Testis (tissue), 5 donors: ENCODE results near the gene CDH20. TPM values are rescaled to one million over a fixed set of nuclear protein-coding genes. Genes with fewer than 3 reads are reported as not detected.
A peak's percentile ranks its signal among the peaks of the same experiment; 100 is the strongest.

Experiments
- DNase-seq: peaks from one replicate; pipeline ENCODE4 v3.0.0-alpha.2; 2019
- H3K27ac ChIP-seq, 2 donors: fragments of 200-600 bp; sonication (generic); one replicate each; pipeline ENCODE4 v1.5.1; 2019
- H3K27me3 ChIP-seq: fragments of 200-600 bp; sonication (generic); one replicate; pipeline ENCODE4 v1.5.1; 2019
- H3K36me3 ChIP-seq: fragments of 200-600 bp; sonication (generic); one replicate; pipeline ENCODE4 v1.5.1; 2017; ENCODE audit warnings: low read depth; ENCODE audit errors: missing control alignments
- H3K4me1 ChIP-seq: fragments of 200-600 bp; sonication (generic); one replicate; pipeline ENCODE4 v1.5.1; 2019
- H3K4me3 ChIP-seq, 2 donors: fragments of 200-600 bp; sonication (generic); one replicate each; pipeline ENCODE4 v1.5.1; 2017 to 2019
- H3K9me3 ChIP-seq: fragments of 200-600 bp; sonication (generic); one replicate; pipeline ENCODE4 v1.5.1; 2017
- CTCF ChIP-seq, 3 experiments: fragments of 450-650 bp in 2 of 3; fragments of 200-600 bp in 1 of 3; sonication (generic) in 1 of 3; IDR thresholded peaks; one replicate each; pipeline ENCODE4 v1.5.1; 2016 to 2019; ENCODE audit warnings: antibody characterized with exemption in 3 of 3, mild to moderate bottlenecking in 2 of 3, moderate library complexity in 1 of 3
- POLR2A ChIP-seq: fragments of 450-650 bp; IDR thresholded peaks from one replicate; pipeline ENCODE4 v1.6.1; 2017; ENCODE audit warnings: antibody characterized with exemption, mild to moderate bottlenecking, moderate library complexity
- WGBS, 2 donors: methylation state at CpG; one replicate each; pipeline ENCODE4 v1.1.5; 2018; 5-methylcytosine and 5-hydroxymethylcytosine counted together
- intact Hi-C: fragments of 100-400 bp; cut with DNase I; formaldehyde crosslinking; loops from one replicate; pipeline ENCODE4 v1.15.1; 2023; ENCODE audit warnings: low total_unique reads
- long read RNA-seq, 2 donors: transcript quantifications; one replicate each; lab custom pipeline, GENCODE V29; 2026
- polyA plus RNA-seq: library from polyadenylated mRNA; stranded (reverse); fragments of 350-450 nt; fragmentation: Illumina TruSeq; extraction: RNeasy Lipid Tissue Mini Kit (QIAGEN cat#74804); gene quantifications from one replicate; pipeline ENCODE4 v1.2.3, GENCODE V29; 2014; ENCODE audit warnings: low read depth, low replicate concordance; ENCODE audit not compliant: insufficient read depth
- total RNA-seq, 2 donors: library from RNA; depleted of rRNA; stranded (reverse); fragments of >200 nt; gene quantifications; one replicate each; pipeline ENCODE4 v1.2.3, GENCODE V29; 2016

CDH20 gene
- total RNA-seq (under 1 TPM; 0.16 to 0.37 TPM), polyA plus RNA-seq (0.88 TPM)
- long read RNA-seq, donor 1 = 0 reads
- long read RNA-seq, donor 2 = 0 reads

- H3K36me3 ChIP-seq = no peaks in the 10 kb centered on the region
- H3K27ac ChIP-seq = no peak within 1 kb of the TSS
- no peaks in the 10 kb centered on the region for H3K27me3 ChIP-seq
- no peak for DNase-seq
- H3K4me1 ChIP-seq = peaks cover 20% of the 10 kb centered on the region
- 3 to 6% methylated on average over 3 to 29 of the region's 32 CpGs for WGBS, 2 donors
- no peaks in the 10 kb centered on the region for H3K9me3 ChIP-seq
- H3K4me3 ChIP-seq = peak within 1 kb of the TSS; percentile 35 to 40
- TF ChIP-seq CTCF (IDR thresholded peaks at IDR 0.05) = no peak
- TF ChIP-seq POLR2A = no peak
- intact Hi-C loops = no loop called here
Measured at GRCh38 chr18:61333271-61333745, at the start of gene CDH20. TSS of gene CDH20 (plus strand) at chr18:61333430.

DNA sequence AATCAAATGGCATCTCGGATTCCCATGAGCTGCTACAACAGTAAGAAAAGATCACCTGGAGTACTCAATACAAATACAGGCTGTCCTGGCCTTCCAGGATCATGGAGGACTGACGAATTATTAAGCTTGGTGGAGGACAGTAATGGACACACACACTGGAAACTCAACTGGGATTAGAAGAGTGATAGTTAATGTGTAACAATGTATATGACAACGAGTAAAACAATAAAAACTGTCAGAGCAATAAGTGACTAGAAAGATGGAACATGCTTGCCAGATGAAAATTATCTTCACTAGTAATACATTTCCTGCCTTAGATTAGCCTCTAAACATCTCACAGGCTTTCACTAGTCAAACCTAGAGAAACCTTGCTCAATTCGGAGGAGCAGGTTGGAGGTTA, 49.2 kb upstream of the CDH20 start:
- H3K27me3 ChIP-seq = no peaks in the 10 kb centered on the region
- H3K4me1 ChIP-seq = no peaks in the 10 kb centered on the region
- DNase-seq = no peak
- TF ChIP-seq POLR2A (no peak), CTCF (IDR thresholded peaks at IDR 0.05) (no peak)
- no peaks in the 10 kb centered on the region for H3K9me3 ChIP-seq
- intact Hi-C loops = no loop called here
- no peak overlapping the region for H3K27ac ChIP-seq
- 72 to 79% methylated on average over 4 of the region's 4 CpGs for WGBS, 2 donors
- no peaks in the 10 kb centered on the region for H3K36me3 ChIP-seq
- H3K4me3 ChIP-seq = no peak overlapping the region

DNA sequence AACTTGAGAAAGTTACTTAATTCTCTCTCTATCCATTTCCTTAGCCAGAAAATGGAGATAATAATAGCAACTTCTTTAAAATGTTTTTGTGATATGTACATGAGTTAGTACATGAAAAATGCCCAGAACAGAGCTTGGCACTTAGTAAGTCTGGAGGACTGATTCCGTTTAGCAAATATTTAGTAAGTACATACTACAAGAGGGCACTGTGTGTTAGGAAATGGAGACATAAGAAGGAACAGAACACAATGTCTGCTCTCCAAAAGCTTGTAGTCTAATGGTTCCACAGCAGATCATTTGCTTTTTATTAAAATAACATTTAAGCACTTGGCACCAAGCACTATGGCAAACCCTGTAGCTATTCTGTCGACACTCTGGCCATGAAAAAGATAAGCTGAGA, 47.5 kb upstream of the CDH20 start:
- Histone ChIP-seq H3K4me3 (no peak overlapping the region), H3K4me1 (no peaks in the 10 kb centered on the region), H3K27me3 (no peaks in the 10 kb centered on the region), H3K36me3 (no peaks in the 10 kb centered on the region), H3K9me3 (no peaks in the 10 kb centered on the region), H3K27ac (no peak overlapping the region)
- no peak for DNase-seq
- intact Hi-C loops = no loop called here
- no peak for TF ChIP-seq CTCF (IDR thresholded peaks at IDR 0.05)
- no peak for TF ChIP-seq POLR2A
- 54 to 71% methylated on average over 2 of the region's 2 CpGs for WGBS, 2 donors

DNA sequence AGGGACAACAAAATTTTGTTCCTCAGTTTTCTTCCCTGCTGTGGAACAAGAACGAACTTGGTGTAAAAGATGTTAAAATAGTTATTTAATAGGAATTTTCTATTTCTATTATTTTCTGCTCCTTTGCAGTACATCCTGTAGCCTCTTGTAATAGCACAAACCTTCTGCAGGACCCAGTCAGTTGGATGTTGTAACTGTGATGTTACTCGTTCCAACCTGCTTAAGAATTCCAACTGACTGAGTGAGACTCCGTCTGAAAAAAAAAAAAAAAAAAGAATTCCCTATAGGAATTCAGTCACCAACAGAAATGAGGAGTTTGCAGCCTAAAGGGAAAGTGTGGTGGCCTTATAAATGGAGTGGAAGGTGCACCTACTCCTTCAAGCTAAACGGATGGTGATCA, 46.4 kb upstream of the CDH20 start:
- Histone ChIP-seq H3K36me3 (no peaks in the 10 kb centered on the region), H3K9me3 (no peaks in the 10 kb centered on the region), H3K4me3 (no peak overlapping the region), H3K4me1 (no peaks in the 10 kb centered on the region), H3K27me3 (no peaks in the 10 kb centered on the region), H3K27ac (no peak overlapping the region)
- 77 to 87% methylated on average over 4 of the region's 4 CpGs for WGBS, 2 donors
- no peak for TF ChIP-seq POLR2A
- no peak for DNase-seq
- intact Hi-C loops = no loop called here

- DNase-seq = no peak
- intact Hi-C loops = no loop called here
- no peak for TF ChIP-seq CTCF (IDR thresholded peaks at IDR 0.05)
- no peak for TF ChIP-seq POLR2A
- H3K36me3 ChIP-seq = no peaks in the 10 kb centered on the region
- no peak overlapping the region for H3K4me3 ChIP-seq
- no peaks in the 10 kb centered on the region for H3K9me3 ChIP-seq
- H3K4me1 ChIP-seq = no peaks in the 10 kb centered on the region
- no peaks in the 10 kb centered on the region for H3K27me3 ChIP-seq
- no peak overlapping the region for H3K27ac ChIP-seq
- 89 to 100% methylated on average over 5 of the region's 5 CpGs for WGBS, 2 donors
Measured at GRCh38 chr18:61290616-61291015, 42.6 kb upstream of the CDH20 start.
